Liver (tissue), 9 donors: ENCODE results near the gene COBL. TPM values are rescaled to one million over a fixed set of nuclear protein-coding genes. Genes with fewer than 3 reads are reported as not detected.

Experiments used
- DNase-seq: peaks from one replicate; pipeline ENCODE4 v3.0.0-alpha.2; 2017; ENCODE audit warnings: low spot score
- H3K27ac ChIP-seq, 2 donors: one replicate each; pipeline ENCODE4 v1.7.0; 2013; ENCODE audit warnings: inconsistent platforms in 2 of 2, low read length in 2 of 2, control low read depth in 1 of 2, low read depth in 1 of 2, mild to moderate bottlenecking in 1 of 2
- H3K27me3 ChIP-seq, 4 donors: one replicate each; pipeline versions ENCODE4 v1.6.1 to v1.7.0; 2013; ENCODE audit warnings: low read length in 3 of 4, inconsistent platforms in 1 of 4, mild to moderate bottlenecking in 1 of 4, moderate library complexity in 1 of 4; ENCODE audit not compliant: control insufficient read depth in 4 of 4, insufficient read depth in 4 of 4
- H3K36me3 ChIP-seq, 4 donors: one replicate each; pipeline versions ENCODE4 v1.6.1 to v1.7.0; 2013; ENCODE audit warnings: low read length in 3 of 4, mild to moderate bottlenecking in 3 of 4, low read depth in 1 of 4, moderate library complexity in 1 of 4; ENCODE audit not compliant: control insufficient read depth in 4 of 4, insufficient read depth in 3 of 4
- H3K4me1 ChIP-seq, 4 donors: one replicate each; pipeline versions ENCODE4 v1.6.1 to v1.7.0; 2013; ENCODE audit warnings: low read length in 3 of 4, mild to moderate bottlenecking in 3 of 4, moderate library complexity in 1 of 4; ENCODE audit not compliant: control insufficient read depth in 4 of 4, insufficient read depth in 4 of 4
- H3K4me3 ChIP-seq, 3 donors: one replicate each; pipeline versions ENCODE4 v1.6.1 to v1.7.0; 2013; ENCODE audit warnings: low read length in 3 of 3, control low read depth in 1 of 3, low read depth in 1 of 3, mild to moderate bottlenecking in 1 of 3
- H3K9ac ChIP-seq, 2 donors: one replicate each; pipeline ENCODE4 v1.7.0; 2013; ENCODE audit warnings: low read length in 2 of 2, mild to moderate bottlenecking in 2 of 2, moderate library complexity in 2 of 2, control low read depth in 1 of 2, low read depth in 1 of 2
- H3K9me3 ChIP-seq, 4 donors: one replicate each; pipeline versions ENCODE4 v1.6.1 to v1.7.0; 2013; ENCODE audit warnings: low read length in 3 of 4; ENCODE audit not compliant: control insufficient read depth in 4 of 4
- FOXA2 ChIP-seq: IDR thresholded peaks from 2 replicates; pipeline ENCODE4 v1.6.1; 2016; ENCODE audit warnings: antibody characterized with exemption
- GABPA ChIP-seq, 2 donors: IDR thresholded peaks in 1 of 2; conservative IDR thresholded peaks in 1 of 2; 2 replicates each; pipeline ENCODE4 v1.6.1; 2016; ENCODE audit warnings: antibody characterized with exemption in 2 of 2, mild to moderate bottlenecking in 1 of 2, moderate library complexity in 1 of 2
- HNF4A ChIP-seq, 2 donors: conservative IDR thresholded peaks; 2 replicates each; pipeline ENCODE4 v1.6.1; 2016; ENCODE audit warnings: antibody characterized with exemption in 2 of 2, mild to moderate bottlenecking in 2 of 2
- HNF4G ChIP-seq: IDR thresholded peaks from 2 replicates; pipeline ENCODE4 v1.6.1; 2016; ENCODE audit warnings: antibody characterized with exemption
- JUND ChIP-seq, 2 donors: IDR thresholded peaks; 2 replicates each; pipeline ENCODE4 v1.6.1; 2016; ENCODE audit warnings: antibody characterized with exemption in 2 of 2
- REST ChIP-seq: IDR thresholded peaks from 2 replicates; pipeline ENCODE4 v1.6.1; 2016; ENCODE audit warnings: antibody characterized with exemption, mild to moderate bottlenecking
- SP1 ChIP-seq: IDR thresholded peaks from 2 replicates; pipeline ENCODE4 v1.6.1; 2018; ENCODE audit warnings: antibody characterized with exemption, mild to moderate bottlenecking
- YY1 ChIP-seq: IDR thresholded peaks from 2 replicates; pipeline ENCODE4 v1.6.1; 2016; ENCODE audit warnings: antibody characterized with exemption, mild to moderate bottlenecking
- WGBS: extraction: QIAGEN DNeasy Blood & Tissue Kit; methylation state at CpG from one replicate; pipeline ENCODE4 v1.1.7; 2013; 5-methylcytosine and 5-hydroxymethylcytosine counted together
- polyA plus RNA-seq, 2 donors: library from polyadenylated mRNA; stranded (reverse) in 1 of 2; unstranded in 1 of 2; fragments of 200-250 nt in 1 of 2; fragments of >200 nt in 1 of 2; fragmentation: Nextera tagmentation in 1 of 2; extraction: Ambion mirVana in 1 of 2; gene quantifications; one replicate each; pipeline versions ENCODE4 v1.2.1 to v1.2.3, GENCODE V29; 2013 to 2015
- total RNA-seq, 2 donors: library from RNA; depleted of rRNA; stranded (reverse); fragments of >200 nt; gene quantifications; one replicate each; pipeline ENCODE4 v1.2.3, GENCODE V29; 2014
- TF ChIP-seq, protein P1 (sequence below): fragments of 150-350 bp; IDR thresholded peaks from 2 replicates; pipeline ENCODE4 v1.5.1; 2017; ENCODE audit warnings: improper control_type of control experiment, low read depth, low read length; ENCODE audit not compliant: missing input control
- TF ChIP-seq, protein P2 (sequence below): IDR thresholded peaks from 2 replicates; pipeline ENCODE4 v1.6.1; 2016; ENCODE audit warnings: antibody characterized with exemption
- donor health status: healthy.
- donor health status: healthy.
- donor health status: healthy.
- donor health status: healthy.
- donor health status: healthy.

The COBL gene
- total and polyA plus RNA-seq, 4 donors = 5.8 to 18.7 (median 10.7) TPM

GRCh38 chr7:51045319-51046102, 271.1 kb downstream of the COBL start:
- Histone ChIP-seq H3K36me3 (peaks cover 0 to 10% (median 5%) of the 10 kb centered on the region in 4 donors), H3K27me3 (no peaks in the 10 kb centered on the region), H3K4me3 (no peak overlapping the region), H3K4me1 (no peaks in the 10 kb centered on the region), H3K9me3 (no peaks in the 10 kb centered on the region), H3K27ac (no peak overlapping the region), H3K9ac (no peak overlapping the region)
- WGBS = 89% methylated on average over 14 of the region's 14 CpGs
- DNase-seq = no peak
- TF ChIP-seq JUND (IDR thresholded peaks at IDR 0.05) (no peak), REST (no peak)
- TF ChIP-seq, protein P1, sequence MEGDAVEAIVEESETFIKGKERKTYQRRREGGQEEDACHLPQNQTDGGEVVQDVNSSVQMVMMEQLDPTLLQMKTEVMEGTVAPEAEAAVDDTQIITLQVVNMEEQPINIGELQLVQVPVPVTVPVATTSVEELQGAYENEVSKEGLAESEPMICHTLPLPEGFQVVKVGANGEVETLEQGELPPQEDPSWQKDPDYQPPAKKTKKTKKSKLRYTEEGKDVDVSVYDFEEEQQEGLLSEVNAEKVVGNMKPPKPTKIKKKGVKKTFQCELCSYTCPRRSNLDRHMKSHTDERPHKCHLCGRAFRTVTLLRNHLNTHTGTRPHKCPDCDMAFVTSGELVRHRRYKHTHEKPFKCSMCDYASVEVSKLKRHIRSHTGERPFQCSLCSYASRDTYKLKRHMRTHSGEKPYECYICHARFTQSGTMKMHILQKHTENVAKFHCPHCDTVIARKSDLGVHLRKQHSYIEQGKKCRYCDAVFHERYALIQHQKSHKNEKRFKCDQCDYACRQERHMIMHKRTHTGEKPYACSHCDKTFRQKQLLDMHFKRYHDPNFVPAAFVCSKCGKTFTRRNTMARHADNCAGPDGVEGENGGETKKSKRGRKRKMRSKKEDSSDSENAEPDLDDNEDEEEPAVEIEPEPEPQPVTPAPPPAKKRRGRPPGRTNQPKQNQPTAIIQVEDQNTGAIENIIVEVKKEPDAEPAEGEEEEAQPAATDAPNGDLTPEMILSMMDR = no peak

DNA sequence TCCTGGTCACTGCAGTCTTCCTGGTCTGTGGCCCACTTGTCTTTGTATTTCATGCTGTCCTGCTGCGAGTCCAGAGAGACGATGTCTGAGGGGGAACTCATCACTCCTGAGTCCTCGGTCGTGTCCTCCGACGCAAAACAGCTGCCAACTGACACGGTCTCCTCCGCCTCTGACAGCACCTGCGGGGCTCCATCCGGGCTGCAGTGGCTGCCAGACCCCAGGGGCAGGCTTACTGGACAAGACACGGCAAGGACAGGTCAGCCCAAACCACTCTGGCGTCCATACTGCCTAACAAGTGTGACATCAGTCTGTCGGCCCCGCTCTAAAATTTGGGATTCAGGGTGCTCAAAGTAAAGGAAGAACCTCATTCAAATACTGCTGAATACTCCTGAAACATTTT, 273.1 kb downstream of the COBL start:
- Histone ChIP-seq H3K36me3 (peaks cover 0 to 10% (median 5%) of the 10 kb centered on the region in 4 donors), H3K27ac (no peak overlapping the region), H3K4me3 (no peak overlapping the region), H3K9ac (no peak overlapping the region), H3K27me3 (no peaks in the 10 kb centered on the region), H3K9me3 (no peaks in the 10 kb centered on the region), H3K4me1 (no peaks in the 10 kb centered on the region)
- DNase-seq = no peak
- no peak for TF ChIP-seq HNF4A (conservative IDR thresholded peaks at IDR 0.05)
- 93% methylated on average over 14 of the region's 14 CpGs for WGBS

- WGBS = 67% methylated on average over 6 of the region's 6 CpGs
- Histone ChIP-seq H3K9ac (no peak overlapping the region), H3K4me1 (no peaks in the 10 kb centered on the region), H3K36me3 (peaks cover 0 to 10% (median 5%) of the 10 kb centered on the region in 4 donors), H3K9me3 (no peaks in the 10 kb centered on the region), H3K4me3 (no peak overlapping the region), H3K27me3 (no peaks in the 10 kb centered on the region), H3K27ac (no peak overlapping the region)
- TF ChIP-seq HNF4G (no peak), JUND (IDR thresholded peaks at IDR 0.05) (no peak), GABPA (IDR thresholded peaks at IDR 0.05 in 1 of 2, conservative IDR thresholded peaks at IDR 0.05 in 1 of 2) (no peak), HNF4A (conservative IDR thresholded peaks at IDR 0.05) (no peak), YY1 (no peak), FOXA2 (no peak), SP1 (no peak)
- TF ChIP-seq, protein P2, sequence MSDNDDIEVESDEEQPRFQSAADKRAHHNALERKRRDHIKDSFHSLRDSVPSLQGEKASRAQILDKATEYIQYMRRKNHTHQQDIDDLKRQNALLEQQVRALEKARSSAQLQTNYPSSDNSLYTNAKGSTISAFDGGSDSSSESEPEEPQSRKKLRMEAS = no peak
- DNase-seq = no peak
These were observed 275.8 kb downstream of the COBL start for GRCh38 chr7:51040787-51041186.
